NCI-H2196 (cell line): ENCODE measurements around the gene CTNNA1.
"Not testable (repeated sequence)": the region's sequence is repeated elsewhere in the genome, so short reads cannot be mapped to it uniquely, and the experiment has no call there.

Experiments
- DNase-seq: peaks from one replicate; lab custom pipeline; 2025; ENCODE audit not compliant: unreplicated experiment; lab: John Stamatoyannopoulos, UW

The CTNNA1 gene, protein sequence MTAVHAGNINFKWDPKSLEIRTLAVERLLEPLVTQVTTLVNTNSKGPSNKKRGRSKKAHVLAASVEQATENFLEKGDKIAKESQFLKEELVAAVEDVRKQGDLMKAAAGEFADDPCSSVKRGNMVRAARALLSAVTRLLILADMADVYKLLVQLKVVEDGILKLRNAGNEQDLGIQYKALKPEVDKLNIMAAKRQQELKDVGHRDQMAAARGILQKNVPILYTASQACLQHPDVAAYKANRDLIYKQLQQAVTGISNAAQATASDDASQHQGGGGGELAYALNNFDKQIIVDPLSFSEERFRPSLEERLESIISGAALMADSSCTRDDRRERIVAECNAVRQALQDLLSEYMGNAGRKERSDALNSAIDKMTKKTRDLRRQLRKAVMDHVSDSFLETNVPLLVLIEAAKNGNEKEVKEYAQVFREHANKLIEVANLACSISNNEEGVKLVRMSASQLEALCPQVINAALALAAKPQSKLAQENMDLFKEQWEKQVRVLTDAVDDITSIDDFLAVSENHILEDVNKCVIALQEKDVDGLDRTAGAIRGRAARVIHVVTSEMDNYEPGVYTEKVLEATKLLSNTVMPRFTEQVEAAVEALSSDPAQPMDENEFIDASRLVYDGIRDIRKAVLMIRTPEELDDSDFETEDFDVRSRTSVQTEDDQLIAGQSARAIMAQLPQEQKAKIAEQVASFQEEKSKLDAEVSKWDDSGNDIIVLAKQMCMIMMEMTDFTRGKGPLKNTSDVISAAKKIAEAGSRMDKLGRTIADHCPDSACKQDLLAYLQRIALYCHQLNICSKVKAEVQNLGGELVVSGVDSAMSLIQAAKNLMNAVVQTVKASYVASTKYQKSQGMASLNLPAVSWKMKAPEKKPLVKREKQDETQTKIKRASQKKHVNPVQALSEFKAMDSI

GRCh38 chr5:138752951-138753793 lies at the start of gene CTNNA1:
Gene CTNNA1, plus strand, starts transcription at chr5:138753425. Its CDS starts 28,500 bp downstream, at chr5:138781925.
- DNase-seq: peak; percentile 82

- DNase-seq: not testable (repeated sequence)
These were observed 49.4 kb upstream of the CTNNA1 start for GRCh38 chr5:138703777-138704176.

- DNase-seq: no peak
These were observed 48.2 kb upstream of the CTNNA1 start for GRCh38 chr5:138705007-138705406.

DNA sequence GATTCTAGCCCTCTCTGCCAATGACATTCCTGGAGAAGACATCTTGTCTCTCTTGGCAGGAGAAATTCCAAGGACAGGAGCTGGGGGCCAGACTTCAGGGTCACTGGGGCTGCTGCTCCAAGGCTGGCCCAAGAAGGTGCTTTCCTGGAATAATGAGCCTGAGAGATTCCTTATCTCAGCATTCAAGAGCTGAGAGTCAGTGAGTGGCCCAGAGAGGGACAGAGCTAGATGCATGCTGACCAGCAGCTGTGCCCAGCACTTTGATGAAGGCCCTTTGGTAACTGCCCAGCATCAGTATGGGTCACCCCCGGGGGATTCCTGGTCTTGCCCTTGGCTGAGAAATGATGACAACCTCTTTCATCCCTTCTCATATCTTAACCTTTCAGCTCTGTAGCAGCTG lies 47.7 kb upstream of the CTNNA1 start:
- no peak for DNase-seq

DNA sequence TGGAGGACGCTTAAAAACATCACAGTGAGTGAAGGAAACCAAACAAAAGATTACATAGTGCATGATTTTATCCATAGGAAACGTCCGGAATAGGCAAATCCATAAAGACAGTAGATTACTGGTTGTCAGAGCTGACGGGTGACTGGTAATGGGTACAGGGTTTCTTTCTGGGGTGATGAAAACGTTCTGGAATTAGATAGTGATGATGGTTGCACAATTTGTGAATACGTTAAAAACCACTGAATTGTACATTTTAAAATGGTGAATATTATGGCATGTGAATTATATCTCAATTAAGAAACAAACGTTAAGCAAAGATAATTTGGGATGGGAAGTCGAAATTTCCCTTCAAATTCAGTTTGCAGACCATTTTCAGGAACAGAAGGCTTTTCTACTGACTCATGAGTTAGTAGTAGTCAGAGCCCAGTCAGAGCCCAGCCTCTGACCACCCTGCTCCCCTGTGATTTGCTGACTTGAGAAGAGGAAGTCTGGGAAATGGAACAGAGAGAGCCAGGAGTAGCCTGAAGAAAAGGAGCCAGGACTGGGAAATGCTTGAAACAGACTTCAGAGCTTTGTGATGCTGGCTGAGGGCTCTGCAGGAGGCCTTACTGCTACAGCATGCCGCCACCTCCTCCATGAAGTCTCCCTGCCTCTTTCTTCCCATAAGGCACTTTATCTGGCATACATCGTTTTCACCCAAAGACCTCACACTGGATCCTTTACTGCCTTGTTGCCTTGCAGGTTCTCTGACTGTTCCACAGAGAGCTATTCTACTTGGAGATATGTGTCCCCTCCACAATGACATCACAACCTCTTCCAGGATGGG lies 46.4 kb upstream of the CTNNA1 start:
- no peak for DNase-seq

DNA sequence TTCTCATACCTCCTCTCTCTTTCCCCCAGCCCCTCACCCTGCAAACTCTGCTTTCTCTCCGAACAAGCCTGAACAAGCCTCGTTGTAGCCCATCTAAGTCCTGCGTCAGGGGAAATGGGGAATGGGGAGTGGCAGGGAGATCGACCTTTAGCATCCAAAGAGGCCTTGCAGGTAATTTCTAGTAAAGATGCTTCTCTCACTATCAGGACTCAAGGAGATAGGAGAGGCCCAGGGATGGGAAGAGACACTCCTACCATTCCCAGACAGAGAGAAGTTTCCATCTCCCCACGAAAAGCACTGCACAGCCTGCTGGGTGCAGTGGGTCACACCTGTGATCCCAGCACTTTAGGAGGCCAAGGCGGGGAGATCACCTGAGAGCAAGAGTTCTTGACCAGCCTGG lies 44.4 kb upstream of the CTNNA1 start:
- no peak for DNase-seq

- no peak for DNase-seq
These were observed 44.0 kb upstream of the CTNNA1 start for GRCh38 chr5:138709202-138709601.

DNA sequence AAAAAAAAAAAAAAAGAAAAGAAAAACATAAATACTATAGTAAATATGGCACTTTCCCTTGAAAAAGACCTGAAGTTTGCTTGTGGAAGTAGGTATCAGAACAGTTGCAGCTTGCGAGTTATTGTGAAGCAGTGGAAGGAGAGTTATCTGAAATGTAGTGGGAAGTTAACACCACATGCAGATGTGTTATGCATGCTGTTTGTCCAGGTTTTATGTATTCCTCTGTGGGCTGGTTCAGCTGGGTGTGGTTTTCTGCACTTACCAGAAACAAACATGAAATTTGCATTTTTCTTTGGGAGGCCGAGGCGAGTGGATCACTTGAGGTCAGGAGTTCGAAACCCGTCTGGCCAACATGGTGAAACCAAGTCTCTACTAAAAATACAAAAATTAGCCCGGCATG lies 42.1 kb upstream of the CTNNA1 start:
- DNase-seq: no peak

DNA sequence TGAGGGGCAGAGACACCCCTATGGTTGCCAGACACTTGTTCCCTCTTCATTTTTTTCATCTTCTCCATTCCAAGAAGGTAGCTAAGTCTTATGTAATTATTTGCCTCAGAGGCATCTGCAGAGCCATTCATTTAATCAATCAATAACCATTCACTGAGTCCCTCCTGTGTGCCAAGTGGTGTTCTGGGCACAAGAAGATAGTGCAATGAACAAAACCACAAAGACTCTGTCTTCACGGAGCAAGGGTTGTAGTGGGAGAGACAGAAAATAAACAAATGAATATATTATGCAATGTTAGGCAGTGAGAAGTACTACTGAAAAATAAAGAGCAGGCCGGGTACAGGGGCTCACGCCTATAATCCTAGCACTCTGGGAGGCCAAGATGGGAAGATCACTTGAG lies 41.4 kb upstream of the CTNNA1 start:
- DNase-seq: no peak

DNA sequence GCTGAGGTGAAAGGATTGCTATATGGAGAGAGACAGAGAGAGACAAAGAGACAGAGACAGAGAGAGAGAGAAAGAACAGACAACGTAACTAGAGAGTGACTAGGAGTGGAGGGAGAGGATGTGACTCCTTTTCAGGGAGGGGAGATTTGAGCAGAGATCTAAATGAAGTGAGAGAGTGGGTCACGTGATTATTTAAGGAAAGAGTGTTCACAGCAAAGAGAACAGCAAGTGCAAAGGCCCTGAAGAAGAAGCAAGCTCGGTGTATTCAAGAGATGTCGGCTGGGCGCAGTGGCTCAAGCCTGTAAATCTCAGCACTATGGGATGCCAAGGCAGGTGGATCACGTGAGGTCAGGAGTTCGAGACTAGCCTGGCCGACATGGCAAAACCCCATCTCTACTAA lies 40.9 kb upstream of the CTNNA1 start:
- no peak for DNase-seq

DNA sequence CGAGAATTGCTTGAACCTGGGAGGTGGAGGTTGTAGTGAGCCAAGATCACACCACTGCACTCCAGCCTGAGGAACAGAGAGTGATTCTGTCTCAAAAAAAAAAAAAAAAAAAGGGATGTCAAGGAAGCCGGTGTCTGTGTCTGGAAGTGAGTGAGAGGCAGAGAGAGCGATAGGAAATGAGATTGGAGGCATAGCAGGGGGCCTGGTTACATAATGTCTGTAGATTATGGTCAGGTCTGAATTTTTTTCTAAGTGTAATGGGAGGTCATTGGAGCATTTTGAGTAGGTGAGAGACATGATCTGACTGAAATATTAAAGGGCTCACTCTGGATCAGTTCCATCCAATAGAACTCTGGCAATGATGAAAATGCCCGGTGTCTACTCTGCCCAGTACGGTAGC lies 40.4 kb upstream of the CTNNA1 start:
- no peak for DNase-seq

DNA sequence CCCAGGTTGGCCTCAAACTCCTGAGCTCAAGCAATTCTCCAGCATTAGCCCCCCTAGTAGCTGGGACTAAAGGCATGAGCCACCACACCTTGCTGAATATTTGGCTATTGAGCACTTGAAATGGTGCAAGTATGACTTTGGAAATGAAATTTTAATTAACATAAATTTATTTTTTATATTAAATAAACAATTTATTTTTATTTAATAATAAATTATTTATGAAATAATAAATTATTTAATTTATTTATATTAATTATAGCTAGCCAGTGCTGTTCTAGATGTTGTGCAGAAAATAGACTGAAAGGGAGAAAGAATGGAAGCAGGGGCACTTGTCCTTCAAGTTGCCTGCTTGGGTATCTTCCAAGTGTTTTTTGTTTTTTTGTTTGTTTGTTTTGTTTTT lies 40.0 kb upstream of the CTNNA1 start:
- DNase-seq: no peak

- DNase-seq: no peak
These were observed 38.5 kb upstream of the CTNNA1 start for GRCh38 chr5:138714694-138715093.

DNA sequence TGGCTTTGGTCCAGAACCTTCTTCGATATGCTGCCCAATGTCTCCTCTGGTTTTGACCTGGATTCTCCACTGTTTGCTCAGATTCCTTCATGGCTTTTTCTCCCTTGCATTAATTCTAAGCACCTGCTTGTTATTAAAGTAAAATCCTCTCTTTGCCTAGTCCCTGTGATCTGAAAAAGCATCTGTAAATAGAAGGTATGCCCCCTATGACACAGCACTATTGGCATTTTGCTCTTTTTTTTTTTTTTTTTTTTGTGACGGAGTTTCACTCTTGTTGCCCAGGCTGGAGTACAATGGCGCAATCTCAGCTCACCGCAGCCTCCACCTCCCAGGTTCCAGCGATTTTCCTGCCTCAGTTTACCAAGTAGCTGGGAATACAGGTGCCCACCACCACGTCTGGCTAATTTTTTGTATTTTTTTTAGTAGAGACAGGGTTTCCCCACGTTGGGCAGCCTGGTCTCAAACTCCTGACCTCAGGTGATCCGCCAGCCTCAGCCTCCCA lies 37.2 kb upstream of the CTNNA1 start:
- DNase-seq: not testable (repeated sequence)

- peak; percentile 88 for DNase-seq
These were observed 36.7 kb upstream of the CTNNA1 start for GRCh38 chr5:138716456-138716924.

GRCh38 chr5:138717399-138717798 lies 35.8 kb upstream of the CTNNA1 start:
- no peak for DNase-seq

- DNase-seq: no peak
These were observed 33.4 kb upstream of the CTNNA1 start for GRCh38 chr5:138719811-138720210.

GRCh38 chr5:138720840-138721239 lies 32.4 kb upstream of the CTNNA1 start:
- DNase-seq: no peak

DNA sequence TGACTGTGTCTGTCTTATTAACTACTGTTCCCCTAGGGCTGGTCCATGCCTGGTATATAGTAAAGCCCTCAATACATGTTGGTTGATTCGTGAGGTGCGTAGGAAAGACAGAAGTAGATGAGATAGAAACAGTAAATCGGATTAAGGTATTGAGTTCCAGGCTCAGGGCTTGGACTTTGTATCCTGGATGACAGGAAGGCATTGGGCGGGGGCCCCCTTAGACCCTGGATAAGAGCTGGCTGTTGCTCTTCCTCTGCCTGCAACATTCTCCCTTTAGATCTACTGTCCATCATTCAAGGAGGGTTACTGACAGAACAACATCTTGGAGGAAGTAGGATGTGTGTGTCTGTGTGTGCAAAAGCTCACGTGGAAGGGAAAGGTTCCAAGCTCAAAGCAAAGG lies 31.2 kb upstream of the CTNNA1 start:
- DNase-seq: no peak
